ENCODE results near the gene VEGFC. TPM values are rescaled to one million over a fixed set of nuclear protein-coding genes. Genes with fewer than 3 reads are reported as not detected.

The VEGFC gene
- polyA plus RNA-seq, 1 experiment = 31.0 TPM

DNA sequence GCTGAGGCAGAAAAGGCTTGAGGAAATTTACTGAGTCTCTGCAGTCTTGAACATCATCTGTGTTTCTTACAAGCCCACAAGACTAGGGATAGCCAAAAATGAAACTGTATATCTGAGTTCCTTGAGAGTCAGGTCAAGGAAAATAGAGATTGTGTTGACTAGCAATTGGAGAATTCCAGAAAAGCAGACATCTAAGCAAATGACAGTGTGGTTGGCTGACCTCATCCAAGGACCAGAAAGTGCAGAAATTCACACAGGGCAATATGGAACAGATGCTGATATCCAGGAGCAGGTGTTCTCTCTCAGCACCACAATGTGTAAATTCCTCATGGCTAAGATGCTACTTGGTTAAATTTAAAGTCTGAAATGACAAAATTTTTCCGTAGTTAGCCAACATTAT, 146.4 kb downstream of the VEGFC start:
- Histone ChIP-seq H3K4me3 (ENCODE audit: low read depth, low read length) (no peak overlapping the region), H3K27ac (ENCODE audit: low read depth, low read length) (no peak overlapping the region), H3K27me3 (ENCODE audit: control insufficient read depth, insufficient read depth, low read length) (no peaks in the 10 kb centered on the region), H3K9me3 (ENCODE audit: control insufficient read depth, insufficient read depth, low read length) (no peaks in the 10 kb centered on the region)
- TF ChIP-seq, protein P1, sequence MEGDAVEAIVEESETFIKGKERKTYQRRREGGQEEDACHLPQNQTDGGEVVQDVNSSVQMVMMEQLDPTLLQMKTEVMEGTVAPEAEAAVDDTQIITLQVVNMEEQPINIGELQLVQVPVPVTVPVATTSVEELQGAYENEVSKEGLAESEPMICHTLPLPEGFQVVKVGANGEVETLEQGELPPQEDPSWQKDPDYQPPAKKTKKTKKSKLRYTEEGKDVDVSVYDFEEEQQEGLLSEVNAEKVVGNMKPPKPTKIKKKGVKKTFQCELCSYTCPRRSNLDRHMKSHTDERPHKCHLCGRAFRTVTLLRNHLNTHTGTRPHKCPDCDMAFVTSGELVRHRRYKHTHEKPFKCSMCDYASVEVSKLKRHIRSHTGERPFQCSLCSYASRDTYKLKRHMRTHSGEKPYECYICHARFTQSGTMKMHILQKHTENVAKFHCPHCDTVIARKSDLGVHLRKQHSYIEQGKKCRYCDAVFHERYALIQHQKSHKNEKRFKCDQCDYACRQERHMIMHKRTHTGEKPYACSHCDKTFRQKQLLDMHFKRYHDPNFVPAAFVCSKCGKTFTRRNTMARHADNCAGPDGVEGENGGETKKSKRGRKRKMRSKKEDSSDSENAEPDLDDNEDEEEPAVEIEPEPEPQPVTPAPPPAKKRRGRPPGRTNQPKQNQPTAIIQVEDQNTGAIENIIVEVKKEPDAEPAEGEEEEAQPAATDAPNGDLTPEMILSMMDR (IDR thresholded peaks at IDR 0.05; ENCODE audit: low read depth, low read length) = no peak
- POLR2A ChIA-PET = no interaction called here
- no peak for DNase-seq (ENCODE audit: low read depth, low spot score)
- CTCF ChIA-PET = no interaction called here

DNA sequence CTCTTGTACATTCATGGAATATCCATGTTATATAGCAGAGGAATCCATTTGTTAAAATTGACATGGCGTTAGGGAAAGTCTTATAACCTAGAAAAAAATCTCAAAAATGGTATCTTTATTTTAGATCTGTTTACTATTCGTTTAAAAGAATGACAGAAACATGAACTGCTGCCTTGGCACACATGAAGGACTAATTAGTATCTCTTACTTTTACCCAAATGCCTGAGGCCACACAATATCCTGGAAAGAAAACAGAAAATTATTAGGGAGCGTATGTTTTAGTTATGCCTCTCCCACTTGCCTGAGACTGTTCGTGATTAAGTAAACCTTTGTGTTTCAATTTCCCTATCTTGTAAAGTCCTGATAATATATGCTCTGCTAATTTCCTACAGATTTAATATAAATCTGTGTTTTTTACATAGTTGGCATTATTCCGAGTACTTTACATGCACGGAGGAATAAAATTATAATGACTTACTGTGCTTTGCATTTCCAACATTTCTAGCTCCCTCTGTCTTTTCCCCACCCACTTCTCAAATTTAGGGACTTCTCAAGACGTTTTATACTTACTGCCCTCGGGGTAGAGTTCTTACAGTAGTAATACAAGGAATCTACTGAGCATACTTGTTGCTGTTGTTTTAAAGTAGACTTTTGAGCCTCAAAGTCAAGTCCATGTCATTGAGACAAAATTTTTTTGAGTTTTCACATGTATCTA, 147.3 kb downstream of the VEGFC start:
- TF ChIP-seq, protein P1 (IDR thresholded peaks at IDR 0.05; ENCODE audit: low read depth, low read length) = no peak
- H3K9me3 ChIP-seq (ENCODE audit: control insufficient read depth, insufficient read depth, low read length) = no peaks in the 10 kb centered on the region
- DNase-seq (ENCODE audit: low read depth, low spot score) = no peak
- no peaks in the 10 kb centered on the region for H3K27me3 ChIP-seq (ENCODE audit: control insufficient read depth, insufficient read depth, low read length)
- no peak overlapping the region for H3K27ac ChIP-seq (ENCODE audit: low read depth, low read length)
- CTCF ChIA-PET = no interaction called here
- no peak overlapping the region for H3K4me3 ChIP-seq (ENCODE audit: low read depth, low read length)
- POLR2A ChIA-PET = no interaction called here

DNA sequence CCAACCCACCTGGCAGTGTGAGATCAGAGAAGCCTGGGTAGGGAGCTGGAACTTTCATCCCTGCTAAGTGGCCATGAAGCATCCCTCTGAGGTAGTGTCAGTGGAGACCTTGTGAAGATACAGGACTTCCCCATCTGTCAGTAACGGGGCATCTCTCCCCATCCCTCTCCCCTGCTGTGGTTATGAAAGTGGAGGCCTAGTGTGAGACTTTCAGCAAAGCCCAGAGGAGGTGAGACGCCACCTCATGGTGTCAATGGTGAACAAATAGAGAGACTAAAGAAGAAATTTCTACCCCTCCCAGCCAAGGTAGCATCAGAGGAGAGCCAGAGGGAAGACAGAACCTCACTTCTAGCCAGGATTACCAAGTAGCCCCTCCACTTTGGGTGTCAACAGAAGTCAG, 150.2 kb downstream of the VEGFC start:
- no peak overlapping the region for H3K4me3 ChIP-seq (ENCODE audit: low read depth, low read length)
- H3K27ac ChIP-seq (ENCODE audit: low read depth, low read length) = no peak overlapping the region
- H3K27me3 ChIP-seq (ENCODE audit: control insufficient read depth, insufficient read depth, low read length) = no peaks in the 10 kb centered on the region
- DNase-seq (ENCODE audit: low read depth, low spot score) = no peak
- ChIA-PET POLR2A (no interaction called here), CTCF (no interaction called here)
- H3K9me3 ChIP-seq (ENCODE audit: control insufficient read depth, insufficient read depth, low read length) = no peaks in the 10 kb centered on the region
- TF ChIP-seq, protein P1 (IDR thresholded peaks at IDR 0.05; ENCODE audit: low read depth, low read length) = no peak

DNA sequence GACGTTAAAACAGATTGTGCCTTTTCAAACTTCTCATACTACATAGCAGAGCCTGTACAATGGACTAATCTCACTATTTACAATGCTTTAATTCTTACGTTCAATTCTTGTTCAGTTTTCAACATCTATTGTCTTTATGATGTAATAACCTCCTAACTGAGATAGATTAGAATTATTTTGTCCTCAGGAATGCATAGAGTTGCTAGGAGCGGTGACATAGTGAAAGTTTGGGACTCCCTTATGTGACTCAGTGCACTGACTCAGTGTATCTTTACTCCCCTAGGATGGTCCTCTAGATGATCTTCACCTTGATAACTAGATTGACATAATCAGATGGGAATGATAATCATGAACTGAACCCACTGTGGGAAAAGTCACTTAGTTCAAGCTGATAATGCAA, 151.5 kb downstream of the VEGFC start:
- no peak overlapping the region for H3K27ac ChIP-seq (ENCODE audit: low read depth, low read length)
- DNase-seq (ENCODE audit: low read depth, low spot score) = no peak
- no peaks in the 10 kb centered on the region for H3K27me3 ChIP-seq (ENCODE audit: control insufficient read depth, insufficient read depth, low read length)
- no peaks in the 10 kb centered on the region for H3K9me3 ChIP-seq (ENCODE audit: control insufficient read depth, insufficient read depth, low read length)
- no peak overlapping the region for H3K4me3 ChIP-seq (ENCODE audit: low read depth, low read length)
- TF ChIP-seq, protein P1 (IDR thresholded peaks at IDR 0.05; ENCODE audit: low read depth, low read length) = no peak
- CTCF ChIA-PET = no interaction called here
- POLR2A ChIA-PET = no interaction called here

DNA sequence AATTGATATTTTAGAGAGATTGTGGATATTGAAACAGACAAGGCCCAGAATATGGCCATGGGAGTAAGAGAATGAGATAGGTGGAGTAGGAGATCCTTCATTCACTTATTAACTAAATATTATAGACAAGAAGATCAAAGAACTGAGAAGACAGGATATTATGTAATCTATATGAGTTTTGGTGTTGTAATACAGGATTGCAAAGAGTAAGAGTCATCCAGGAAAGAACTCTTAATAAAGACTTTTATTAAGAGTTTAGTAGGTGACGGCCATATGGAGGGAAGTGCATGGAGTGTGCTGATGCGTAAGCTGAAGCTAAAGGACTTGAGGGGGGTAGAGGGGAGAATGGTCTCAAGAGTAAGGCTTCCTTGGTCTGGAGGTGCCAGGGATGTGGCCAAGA, 153.7 kb downstream of the VEGFC start:
- Histone ChIP-seq H3K9me3 (ENCODE audit: control insufficient read depth, insufficient read depth, low read length) (no peaks in the 10 kb centered on the region), H3K4me3 (ENCODE audit: low read depth, low read length) (no peak overlapping the region), H3K27ac (ENCODE audit: low read depth, low read length) (no peak overlapping the region), H3K27me3 (ENCODE audit: control insufficient read depth, insufficient read depth, low read length) (no peaks in the 10 kb centered on the region)
- TF ChIP-seq, protein P1 (IDR thresholded peaks at IDR 0.05; ENCODE audit: low read depth, low read length) = no peak
- DNase-seq (ENCODE audit: low read depth, low spot score) = no peak
- POLR2A ChIA-PET = no interaction called here
- CTCF ChIA-PET = no interaction called here

Data from AG04450 (cell line).